NOMO-1 treated with dmso at 0.1 percent for 144 hours (cell line): Measurements from ENCODE around the gene CD101.
A peak's percentile ranks its signal among the peaks of the same experiment; 100 is the strongest.

Experiments
- DNase-seq: peaks from one replicate; lab custom pipeline; 2025; ENCODE audit not compliant: unreplicated experiment; lab: John Stamatoyannopoulos, UW

CD101 gene

DNA sequence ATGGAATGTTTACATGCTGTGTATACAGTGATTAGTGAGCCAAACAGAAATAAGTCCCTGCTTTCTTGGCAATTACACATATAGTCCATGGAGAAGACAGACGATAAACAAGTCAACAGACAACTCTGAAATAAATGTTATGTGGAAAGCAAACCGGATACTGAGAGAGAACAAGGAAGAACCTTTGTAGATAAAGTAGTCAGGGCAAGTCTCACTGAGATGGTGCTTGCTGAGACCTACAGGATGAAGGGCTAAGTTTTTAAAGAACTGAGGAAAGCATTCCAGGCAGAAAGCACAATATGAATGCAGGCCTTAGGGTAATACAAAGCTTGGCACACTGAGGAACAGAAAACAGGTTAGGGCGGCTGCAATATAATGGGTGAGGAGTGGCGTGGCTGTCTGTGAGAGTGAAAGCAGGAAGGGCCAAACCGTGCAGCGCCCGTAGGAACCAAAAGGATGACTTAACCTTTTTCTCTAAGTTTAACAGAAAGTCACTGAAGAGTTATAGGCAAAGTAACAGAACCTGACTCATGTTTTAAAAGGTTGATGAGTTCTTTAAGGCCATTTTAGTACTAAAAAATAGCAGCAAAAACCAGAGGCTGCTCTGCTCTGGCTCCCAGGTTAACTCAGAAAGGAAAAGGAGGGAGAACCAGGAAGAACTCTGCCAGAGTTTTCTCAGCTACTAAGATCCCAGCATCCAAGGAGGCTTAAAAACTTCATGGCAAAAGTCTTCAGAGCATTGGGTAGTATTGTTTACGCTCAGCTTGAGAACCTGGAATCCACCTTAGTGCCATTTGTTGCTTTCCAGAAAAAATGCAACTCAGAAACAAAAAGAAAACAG is 49.9 kb downstream of the CD101 start:
- DNase-seq: peak; percentile 38

DNA sequence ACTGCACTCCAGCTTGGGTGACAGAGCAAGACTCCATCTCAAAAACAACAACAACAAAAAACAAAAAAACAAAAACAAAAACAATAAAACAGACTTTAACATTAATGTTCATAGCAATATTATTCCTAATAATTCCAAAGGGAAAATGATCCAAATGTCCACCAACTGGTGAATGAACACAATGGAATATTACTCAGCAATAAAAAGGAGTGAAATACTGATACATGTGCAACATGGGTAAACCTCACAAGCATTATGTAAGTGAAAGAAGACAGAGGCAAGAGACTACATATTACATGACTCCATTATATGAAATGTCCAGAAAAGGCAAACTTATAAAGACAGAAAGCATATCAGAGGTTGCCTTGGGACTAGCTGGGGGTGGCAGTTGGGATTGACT is 52.5 kb downstream of the CD101 start:
- no peak for DNase-seq

DNA sequence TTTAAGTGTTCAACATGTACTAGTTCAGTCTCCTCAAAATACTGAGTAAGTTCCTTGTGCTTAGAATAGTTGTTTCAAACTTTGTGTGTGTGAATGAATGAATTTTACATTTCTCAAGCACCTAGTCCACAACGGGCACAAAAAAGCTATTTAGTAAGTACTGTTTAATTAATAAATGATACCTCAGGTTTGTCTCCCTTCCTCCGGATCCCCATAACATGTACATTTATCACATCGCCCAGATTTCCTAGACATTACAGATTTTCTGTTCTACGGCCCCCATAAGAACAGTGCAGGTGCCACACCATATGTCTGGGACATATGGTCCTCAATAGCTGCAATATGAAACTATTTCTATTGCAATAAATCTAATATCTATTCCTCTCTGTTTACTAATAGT is 57.2 kb downstream of the CD101 start:
- DNase-seq: no peak

DNA sequence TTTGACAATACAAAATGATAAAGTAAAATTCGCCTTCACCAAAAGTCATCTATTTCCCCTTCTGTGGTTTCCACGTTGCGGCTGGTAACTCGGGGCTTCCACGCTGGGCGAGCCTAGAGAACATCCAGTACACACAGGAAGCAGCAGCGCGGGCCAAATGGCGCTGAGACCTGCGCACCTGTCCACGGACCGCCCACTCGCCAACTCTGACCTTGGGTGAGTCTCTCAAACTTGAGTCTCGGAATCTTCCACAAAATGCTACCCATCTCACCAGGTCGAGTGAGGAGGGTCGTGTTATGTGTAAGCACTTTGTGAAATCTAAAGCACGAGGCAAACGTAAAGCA is 57.7 kb downstream of the CD101 start:
- DNase-seq: peak; percentile 67

DNA sequence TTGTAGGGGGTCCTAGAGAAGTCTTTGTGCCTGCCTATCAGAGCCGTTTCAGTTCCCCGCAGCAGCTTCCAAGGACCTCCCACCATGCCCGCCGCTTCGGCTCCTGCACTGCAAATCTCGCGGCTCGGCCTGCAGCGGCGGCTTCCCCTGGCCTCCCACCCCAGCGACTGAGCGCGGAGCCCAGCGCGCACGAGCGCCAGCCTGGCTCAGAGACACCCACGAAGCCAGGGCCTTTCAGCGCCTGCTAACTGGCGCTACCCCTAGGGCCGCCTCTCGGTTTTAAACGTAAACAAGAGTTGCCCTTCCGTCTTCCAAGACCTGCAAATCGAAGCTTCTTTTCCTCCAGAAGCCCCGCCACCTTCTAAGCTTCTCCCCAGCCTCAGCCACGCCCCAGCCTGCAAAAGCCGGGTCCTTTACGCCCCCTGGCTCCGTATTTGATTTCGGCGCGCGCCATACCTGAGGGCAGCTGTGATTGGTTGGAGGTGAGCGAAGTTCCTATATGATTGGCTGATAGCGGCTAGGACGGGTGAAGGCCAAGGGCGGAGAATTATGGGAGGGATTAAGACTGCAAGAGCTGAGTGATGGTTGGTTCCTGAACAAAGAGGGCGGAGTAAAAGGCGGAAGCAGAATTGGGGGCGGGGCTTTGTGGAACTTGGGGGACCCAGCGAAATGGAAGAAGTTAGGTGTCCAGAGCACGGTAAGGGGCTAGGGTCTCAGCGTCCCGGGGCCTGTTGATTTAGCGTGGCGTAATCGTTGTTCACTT is 58.3 kb downstream of the CD101 start, which contains the start of gene TTF2:
Gene TTF2, plus strand, starts transcription at position 649 of the 763 bp plus-strand sequence. Its CDS starts 21 bp downstream, at position 670.
- DNase-seq: peak; percentile 100

DNA sequence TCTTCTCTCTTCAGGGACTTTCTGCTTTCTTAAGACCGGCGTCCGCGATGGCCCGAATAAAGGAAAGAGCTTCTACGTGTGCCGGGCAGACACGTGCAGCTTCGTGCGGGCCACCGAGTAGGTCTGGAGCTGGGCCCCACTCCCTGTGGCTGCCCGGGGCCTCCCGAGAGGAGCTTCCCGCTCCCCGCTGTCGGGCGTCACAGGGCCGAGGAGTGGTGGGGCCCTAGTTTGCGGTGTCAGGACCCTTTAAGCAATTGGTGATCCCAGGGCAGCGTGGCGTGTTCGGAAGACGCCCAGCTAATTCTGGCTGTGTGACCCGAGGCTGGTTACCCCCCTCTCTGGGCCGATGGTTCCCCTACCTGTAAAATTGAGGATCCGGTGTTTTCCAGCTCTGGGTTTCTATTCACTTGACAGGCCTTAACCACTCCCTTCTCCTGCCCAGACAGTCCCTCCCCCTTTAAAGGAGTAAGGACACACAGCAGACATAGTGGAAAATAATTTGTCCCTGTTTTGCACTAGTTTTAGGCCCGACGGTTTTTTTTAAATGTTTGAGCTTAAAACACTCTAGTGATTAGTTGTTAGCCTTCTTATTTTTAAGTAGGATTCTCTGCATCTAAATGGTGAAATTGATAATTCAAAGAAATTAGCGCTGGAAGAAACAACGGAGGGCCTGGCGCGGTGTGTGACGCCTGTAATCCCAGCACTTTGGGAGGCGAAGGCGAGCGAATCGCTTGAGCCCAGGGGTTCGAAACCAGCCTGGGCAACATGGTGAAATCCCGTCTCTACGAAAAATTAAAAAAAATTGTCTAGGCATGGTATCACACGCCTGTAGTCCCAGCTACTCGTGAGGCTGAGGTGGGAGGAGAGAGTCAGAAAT is 59.1 kb downstream of the CD101 start:
- DNase-seq: no peak

DNA sequence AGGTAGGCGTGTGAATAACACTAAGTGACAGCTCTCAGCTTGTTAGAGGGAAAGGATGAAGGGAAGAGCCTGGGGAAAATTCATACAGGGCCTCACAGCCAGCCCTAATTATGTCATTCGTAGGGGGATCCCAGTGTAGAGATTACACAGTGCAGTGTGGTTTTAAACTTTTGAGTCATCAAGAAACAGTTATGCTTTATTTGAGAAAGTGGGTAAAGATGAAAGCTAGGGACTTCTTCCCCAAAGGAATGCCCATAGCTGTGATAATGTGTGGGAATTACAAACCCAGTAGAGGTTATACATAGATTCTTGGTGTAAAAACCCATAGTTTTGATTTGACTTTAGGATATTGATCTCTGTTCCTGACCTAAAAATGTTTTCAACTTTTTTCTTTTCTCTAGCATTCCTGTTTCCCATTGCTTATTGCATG is 60.4 kb downstream of the CD101 start:
- no peak for DNase-seq

DNA sequence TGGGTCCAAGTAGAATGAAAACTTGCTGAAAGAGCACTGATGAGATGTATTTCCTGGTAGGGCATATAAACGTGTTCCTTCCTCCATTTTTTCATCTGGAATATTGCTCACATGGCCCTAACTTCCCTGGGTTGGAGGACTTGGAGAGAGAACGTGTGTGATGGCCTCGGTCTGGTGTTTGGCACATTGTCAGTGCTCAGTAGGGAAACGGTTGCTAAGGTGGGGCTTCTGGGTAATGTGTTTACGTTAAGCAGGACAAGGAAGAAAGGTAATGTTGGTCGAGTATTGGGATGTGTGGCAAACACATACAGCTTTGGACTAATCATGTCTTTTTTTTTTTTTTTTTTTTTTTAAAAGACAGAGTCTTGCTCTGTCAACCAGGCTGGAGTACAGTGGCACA is 64.8 kb downstream of the CD101 start:
- no peak for DNase-seq

DNA sequence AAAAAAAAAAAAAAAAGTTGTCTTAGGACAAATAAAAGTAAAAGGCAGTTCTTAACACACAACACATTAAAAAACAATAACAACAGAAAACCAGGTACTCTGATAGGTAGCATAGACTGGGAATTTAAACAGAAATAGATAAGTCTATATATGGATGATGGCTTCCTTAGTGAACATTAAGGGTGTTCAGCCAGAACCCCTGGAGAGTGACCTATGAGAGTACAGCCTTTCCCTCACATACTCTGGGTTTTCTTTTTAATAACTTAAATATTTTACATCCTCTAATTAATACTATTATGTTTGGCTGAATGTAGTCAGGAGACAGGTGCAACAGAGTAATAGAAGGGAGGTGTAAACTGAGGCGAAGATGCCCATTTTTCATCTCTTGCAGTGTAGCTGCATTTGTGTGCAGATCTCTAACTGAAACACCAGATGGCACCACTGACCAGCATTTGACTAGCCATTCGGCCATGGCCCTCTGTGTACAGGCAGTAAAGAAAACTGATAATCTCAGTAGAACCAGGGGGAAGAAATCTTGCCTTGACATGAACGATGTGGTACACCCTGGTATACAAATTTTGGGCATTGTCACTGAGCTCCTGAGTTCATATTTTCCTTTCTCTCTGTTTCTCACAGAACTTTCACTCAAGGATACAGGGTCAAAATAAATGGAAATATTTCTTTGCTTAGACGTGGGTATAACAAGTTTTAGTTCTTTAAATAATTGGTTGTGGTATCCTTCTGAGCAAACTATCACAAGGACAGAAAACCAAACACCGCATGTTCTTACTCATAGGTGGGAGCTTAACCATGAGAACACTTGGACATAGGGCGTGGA is 66.2 kb downstream of the CD101 start:
- DNase-seq: no peak

DNA sequence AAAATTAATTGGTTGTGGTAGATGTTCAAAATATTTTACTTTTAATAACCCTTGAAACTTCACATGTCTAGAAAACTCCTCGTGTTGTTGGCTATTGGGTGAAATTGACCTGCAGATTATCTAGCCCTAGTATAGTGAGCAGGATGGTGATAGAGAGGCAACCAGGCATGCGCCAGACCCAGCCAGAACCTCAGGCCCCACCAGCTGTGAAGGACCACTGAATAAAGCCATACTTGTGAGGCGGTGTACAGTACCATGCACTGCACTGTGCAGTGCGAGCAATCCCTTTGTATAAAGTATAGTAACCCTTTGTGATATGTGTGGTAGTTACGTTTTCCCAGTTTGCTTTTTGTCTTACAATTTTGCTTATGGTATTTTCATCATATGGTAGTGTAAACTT is 67.0 kb downstream of the CD101 start:
- no peak for DNase-seq

DNA sequence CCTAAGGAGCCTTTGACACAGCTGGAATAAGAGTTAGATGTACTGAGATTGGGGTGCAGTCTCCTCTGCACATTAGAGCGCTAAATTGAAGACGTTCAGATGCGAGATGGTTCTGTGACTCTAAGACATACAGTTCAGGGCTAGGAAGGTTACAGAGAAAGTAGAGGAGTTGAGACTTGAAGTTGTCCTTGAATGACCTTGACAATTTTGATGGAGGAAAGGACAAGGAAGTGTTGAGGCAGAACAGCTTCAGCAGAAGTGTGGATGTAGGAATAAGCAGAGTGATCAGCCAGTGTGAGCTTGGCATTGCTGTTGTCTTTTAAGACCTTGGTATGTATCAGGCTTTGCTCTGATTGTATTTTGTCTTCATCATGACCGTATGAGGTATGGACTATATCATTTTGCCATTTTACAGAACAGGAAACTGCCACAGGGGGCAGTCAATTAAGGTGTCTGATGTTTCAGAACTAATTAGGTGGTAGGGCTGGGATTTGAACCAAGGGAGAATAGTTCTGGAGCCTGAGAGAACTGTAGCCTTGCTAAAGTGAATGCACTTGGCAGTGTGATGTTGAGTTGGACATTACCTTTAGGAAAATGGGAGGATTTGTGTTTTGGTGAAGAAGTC is 67.8 kb downstream of the CD101 start:
- DNase-seq: no peak

DNA sequence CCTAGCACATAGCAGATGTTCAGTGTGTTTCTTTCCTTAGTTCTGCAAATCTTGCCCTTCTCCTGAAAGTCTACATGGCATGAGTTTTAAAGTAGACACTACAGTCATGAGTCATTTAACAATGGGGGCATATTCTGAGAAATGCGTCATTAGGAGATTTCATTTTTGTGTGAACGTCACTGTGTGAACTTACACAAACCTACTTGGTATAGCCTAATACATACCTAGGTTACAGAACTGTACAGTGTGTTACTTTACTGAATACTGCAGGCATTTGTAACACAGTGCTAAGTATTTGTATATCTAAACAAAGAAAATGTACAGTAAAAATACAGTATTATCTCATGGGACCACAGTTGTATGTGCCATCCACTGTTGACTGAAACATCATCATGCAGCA is 68.6 kb downstream of the CD101 start:
- no peak for DNase-seq

DNA sequence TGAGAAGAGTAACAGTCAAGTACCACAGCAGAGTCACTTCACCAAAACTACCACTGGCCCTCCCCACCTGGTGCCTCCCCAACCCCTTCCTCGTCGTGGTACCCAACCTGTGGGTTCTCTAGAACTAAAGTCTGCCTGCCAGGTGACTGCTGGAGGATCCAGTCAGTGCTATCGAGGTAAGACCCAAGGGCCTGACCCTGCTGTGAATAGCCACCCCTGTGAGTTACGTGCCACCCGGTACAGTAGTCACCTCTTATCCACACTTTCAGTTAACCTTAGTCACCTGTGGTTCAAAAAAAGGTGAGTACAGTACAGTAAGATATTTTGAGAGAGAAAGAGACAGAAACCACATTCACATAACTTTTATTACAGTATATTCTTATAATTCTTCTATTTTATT is 75.1 kb downstream of the CD101 start:
- DNase-seq: no peak

DNA sequence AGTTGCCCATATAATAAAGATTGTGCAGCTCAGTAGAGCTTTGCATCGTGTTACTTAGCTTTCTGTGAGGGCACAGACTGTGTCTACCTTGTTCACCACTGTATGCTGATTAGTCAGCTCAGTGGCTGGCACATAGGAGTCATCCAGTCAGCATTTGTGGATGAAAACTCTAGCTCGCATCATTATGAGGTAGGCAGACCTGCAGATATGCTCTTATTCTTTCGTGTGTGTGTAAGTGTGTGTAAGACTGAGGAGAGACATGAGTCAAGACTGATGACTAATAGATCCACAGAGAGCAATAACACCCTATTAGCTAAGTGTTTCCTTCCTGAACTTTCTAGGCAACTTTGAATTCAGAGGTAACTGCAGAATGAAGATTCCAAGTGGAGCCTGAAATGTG is 75.7 kb downstream of the CD101 start:
- DNase-seq: no peak

DNA sequence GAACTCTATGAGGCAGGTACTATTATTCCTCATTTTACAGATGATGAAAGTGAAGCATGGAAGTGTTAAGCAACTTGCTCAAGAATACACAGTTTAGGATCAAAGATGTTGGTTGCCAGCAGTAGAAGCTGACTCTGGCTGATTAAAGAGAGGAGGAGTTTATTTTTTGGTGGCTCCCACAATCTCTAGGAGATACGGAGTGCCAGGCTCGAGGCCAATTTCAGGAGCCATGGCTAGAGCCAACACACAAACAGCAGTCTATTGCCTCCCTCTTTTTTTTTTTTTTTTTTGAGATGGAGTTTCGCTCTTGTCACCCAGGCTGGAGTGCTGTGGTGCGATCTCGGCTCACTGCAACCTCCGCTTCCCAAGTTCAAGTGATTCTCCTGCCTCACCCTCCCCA is 78.2 kb downstream of the CD101 start:
- no peak for DNase-seq

DNA sequence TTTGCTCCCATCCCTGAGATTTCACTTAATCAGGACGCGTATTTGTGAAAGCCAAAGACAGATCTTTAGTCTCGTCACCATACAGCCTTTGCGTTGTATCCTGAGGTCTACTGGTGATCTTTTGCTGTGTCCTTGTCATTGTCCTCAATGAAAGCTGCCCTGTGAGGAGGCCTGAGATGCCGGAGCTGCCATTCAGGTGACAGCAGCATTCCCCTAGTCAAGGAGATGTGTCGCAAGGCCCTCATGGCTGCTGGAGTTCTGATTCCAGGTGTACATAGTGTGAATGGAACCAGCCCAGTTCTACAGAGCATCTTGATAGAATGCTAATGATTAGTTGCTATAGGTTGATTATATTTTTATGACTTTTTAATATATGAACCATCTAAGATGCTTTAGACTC is 82.7 kb downstream of the CD101 start:
- no peak for DNase-seq
